Forelimb muscle (tissue), 1 donor: ENCODE measurements around the gene IQSEC3. TPM values are rescaled to one million over a fixed set of nuclear protein-coding genes. Genes with fewer than 3 reads are reported as not detected.
"Not testable (repeated sequence)": the region's sequence is repeated elsewhere in the genome, so short reads cannot be mapped to it uniquely, and the experiment has no call there.

Experiments
- DNase-seq: peaks from one replicate; pipeline ENCODE4 v3.0.0-alpha.2; 2013; ENCODE audit warnings: low read depth
- polyA plus RNA-seq: library from polyadenylated mRNA; unstranded; fragments of 120-200 nt; gene quantifications from one replicate; pipeline ENCODE4 v1.2.1, GENCODE V29; 2013; ENCODE audit not compliant: insufficient read length

The IQSEC3 gene
- polyA plus RNA-seq, 1 donor, result 2.9 TPM

GRCh38 chr12:111699-112493 lies 45.3 kb downstream of the IQSEC3 start:
- no peak for DNase-seq

GRCh38 chr12:113347-113746 lies 46.8 kb downstream of the IQSEC3 start:
- DNase-seq, result no peak

DNA sequence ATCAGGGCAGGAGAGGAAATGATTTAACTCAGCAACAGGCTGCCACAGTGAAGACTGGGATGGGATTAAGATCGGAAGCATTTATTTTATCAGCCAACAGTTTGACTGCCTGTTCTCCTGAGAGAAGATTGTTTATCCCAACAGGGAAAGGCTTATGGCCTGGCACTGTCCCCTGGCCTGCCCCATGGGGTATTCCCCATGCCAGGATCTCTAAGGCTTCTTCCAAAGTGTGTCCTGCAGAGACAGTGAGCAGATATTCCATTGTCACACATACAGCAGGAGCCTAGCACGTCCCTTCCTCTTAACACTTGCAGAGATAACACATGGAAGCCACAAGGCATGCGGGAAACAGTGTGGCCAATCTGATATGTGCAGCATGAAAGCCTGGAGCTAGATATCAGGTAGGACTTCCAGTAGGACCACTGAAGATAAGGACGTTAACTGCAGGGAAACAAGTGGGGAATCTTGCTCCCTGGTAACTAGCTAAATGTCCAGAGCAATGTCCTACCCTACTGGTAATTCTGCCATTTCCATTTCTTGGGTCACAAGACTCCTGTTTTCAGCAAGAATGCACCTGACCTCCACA lies 48.2 kb downstream of the IQSEC3 start:
- no peak for DNase-seq

- DNase-seq, result no peak
Measured at GRCh38 chr12:115518-115917, 49.0 kb downstream of the IQSEC3 start.

DNA sequence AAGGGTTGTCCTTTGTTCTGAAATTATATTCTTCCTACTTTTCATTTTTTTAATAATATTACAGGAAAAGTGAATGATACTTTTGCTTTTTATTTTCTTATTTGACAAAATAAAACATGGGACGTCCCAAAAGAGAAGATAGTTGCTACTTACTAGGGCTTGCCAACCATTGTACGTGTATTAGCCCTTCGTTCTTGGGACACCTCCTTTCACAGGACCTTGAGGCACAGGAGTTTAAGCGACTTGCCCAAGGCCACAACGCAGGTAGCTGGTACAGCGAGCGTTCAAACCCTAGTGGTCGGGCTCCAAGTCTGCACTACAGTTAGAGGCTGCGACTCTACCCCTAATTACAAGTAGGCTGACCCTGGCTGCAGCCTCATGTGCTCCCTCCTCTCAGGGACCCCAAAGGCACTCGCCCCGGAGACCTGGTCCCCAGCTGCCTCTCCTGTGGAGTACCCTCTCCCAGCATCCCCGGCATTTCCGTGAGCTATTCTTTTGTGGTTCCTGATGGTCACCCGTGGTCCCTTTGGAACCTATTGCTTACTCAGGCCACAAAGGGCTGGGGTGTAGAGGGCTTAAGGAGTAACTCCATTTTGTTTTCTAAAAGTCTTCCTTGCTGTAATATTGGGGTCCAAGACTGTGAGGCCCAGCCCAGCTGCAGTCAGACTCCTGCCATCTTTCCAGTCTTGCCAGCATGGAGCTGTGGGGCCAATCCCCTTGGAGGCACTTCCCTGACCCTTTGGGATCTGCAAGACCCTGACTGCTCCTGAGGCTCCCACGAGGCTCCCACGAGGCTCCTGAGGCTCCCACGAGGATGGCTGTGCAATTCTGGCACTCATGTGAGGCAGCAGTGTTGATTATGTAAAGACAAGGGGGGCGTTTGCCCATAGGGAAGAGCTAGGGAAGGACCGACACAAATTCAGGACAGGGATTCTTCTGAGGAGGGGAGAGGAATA lies 49.7 kb downstream of the IQSEC3 start:
- no peak for DNase-seq

DNA sequence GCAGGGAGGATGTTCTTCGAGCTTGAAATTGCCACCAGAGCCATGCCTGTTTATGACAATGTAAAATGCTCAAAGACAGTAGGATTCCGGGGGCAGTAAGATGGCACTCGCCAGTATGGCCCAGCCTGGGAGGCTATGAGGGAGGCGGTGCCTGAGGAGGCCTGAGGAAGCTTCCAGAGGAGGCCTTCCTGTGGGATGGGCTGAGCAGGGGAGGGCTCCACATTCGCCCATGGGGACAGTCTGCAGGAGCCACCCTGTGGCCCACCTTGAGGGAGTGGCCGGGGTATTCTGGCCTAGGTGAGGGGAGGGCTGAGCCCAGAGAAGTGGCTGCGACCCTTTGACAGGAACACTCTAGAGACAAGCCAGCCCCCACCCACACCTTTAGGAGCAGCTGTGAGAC lies 50.7 kb downstream of the IQSEC3 start:
- DNase-seq, result no peak

DNA sequence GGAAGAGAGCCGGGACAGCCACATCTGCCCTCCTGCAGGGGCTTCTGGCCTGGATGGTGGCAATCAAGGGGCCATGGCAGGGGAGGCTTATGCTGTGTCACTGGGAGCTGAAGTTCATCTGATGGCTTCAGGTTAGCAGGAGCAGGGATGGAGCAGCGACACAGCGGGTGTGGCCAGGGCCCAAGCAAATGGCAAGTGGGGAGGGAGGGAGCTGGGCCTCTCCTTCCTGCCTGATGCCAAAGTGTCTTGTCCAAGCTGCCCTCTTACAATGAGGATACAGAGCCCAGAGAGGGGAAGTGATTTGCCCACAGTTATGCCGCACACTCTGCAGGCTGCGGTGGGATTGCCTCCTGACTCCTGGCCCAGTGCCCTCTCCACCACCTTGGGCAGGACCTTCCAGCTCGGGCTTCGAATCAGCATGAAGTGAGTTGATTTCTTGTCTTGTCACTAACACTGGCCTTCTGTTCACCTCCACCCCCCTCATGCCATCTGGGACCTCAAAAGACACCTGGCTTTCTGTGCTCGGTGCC lies 51.3 kb downstream of the IQSEC3 start:
- DNase-seq, result no peak

GRCh38 chr12:118591-118990 lies 52.0 kb downstream of the IQSEC3 start:
- no peak for DNase-seq

DNA sequence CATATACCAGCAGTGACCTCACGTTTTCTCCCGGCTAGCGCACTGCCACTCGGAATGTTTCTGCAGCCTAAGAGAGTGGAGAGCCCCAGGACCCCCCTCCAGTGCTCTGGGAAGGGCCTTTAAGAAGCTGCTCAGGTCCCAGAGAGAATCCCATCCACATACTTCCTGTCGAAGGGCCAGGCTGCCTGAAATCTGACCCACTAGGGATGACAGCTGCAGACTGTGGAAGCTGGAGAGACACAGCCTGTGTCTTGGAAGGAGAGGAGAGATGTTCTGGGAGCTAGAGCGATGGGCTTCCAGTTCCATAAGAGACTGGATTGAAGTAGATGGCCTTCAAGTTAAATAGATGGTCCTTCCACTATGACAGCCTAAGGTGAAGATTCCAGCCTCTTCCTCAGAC lies 54.4 kb downstream of the IQSEC3 start:
- no peak for DNase-seq

- DNase-seq, result no peak
Measured at GRCh38 chr12:121647-122046, 55.1 kb downstream of the IQSEC3 start.

DNA sequence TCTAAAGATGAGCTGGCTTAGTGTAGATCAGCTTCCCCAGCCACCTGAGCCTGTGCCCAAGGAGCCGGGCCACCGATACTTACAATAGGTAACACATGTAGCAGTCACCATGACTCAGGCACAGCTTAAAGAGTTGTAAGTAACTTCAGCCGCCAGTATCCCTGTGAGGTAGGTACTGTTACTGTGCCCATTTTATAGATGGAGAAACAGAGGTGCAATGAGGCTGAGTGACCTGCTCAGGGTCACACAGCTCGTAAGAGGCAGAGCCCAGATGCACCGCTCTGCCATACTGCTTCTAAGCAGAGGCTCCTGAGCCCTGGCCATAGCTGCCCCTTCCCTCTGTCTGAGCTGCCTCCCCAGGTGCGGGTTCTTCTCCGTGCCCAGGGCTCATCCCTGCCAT lies 58.5 kb downstream of the IQSEC3 start:
- no peak for DNase-seq

DNA sequence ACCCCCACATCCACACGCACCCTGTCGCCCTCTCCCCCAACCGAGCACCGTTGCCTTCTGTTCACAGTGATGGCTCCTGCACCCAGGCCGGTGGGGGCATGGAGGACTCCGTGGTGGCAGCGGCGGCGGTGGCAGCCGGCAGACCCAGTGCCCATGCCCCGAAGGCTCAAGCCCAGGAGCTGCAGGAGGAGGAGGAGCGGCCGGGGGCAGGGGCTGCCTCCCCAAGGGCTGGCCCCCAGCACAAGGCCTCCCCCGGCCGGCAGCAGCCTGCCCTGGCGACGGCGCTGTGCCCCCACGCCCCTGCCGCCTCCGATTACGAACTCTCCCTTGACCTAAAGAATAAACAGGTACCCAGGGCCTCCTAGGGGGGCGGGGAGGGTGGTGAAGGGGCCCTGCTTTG lies 59.0 kb downstream of the IQSEC3 start:
- DNase-seq, result no peak

DNA sequence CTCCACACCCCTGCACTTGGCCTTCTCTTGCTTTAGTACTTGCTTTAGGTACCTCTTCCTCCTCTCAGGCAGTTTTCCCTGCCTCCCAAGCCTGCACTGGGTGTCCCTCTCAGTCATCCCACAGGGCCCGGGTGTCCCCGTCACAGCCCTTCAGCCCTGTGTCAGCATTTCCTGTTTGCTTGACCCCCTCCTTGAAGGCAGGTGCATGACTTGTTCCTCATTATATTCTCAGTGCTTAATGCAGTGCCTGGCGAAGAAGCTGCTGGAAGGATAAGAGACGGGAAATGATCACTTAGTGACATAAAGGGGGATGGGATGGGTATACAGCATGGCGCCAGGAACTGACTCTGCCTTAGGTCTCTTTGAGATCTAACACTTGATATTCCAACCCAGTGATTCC lies 61.5 kb downstream of the IQSEC3 start:
- DNase-seq, result no peak

- no peak for DNase-seq
Measured at GRCh38 chr12:129001-129400, 62.4 kb downstream of the IQSEC3 start.

GRCh38 chr12:130519-130918 lies 64.0 kb downstream of the IQSEC3 start:
- DNase-seq, result no peak

DNA sequence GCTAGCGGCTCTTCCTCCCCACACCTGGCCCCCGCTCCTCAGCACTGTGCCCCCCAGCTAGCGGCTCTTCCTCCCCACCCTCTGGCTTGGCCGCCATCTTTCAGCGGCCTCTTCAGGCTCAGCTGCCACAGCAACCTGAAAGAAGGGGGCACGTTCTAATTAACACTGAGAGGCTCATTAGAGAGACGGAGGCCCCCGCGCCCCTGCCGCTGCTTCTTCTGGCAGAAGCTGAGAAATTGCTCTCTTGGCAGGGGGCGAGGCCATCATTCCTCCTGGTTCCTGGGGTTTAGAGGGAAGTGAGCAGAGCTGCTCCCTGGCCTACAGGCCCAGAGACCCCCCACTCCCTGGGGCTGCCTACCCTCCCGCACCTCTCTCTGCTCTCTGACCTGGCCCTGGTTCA lies 64.4 kb downstream of the IQSEC3 start:
- DNase-seq, result no peak

GRCh38 chr12:131732-132495 lies 65.3 kb downstream of the IQSEC3 start:
- DNase-seq, result no peak

DNA sequence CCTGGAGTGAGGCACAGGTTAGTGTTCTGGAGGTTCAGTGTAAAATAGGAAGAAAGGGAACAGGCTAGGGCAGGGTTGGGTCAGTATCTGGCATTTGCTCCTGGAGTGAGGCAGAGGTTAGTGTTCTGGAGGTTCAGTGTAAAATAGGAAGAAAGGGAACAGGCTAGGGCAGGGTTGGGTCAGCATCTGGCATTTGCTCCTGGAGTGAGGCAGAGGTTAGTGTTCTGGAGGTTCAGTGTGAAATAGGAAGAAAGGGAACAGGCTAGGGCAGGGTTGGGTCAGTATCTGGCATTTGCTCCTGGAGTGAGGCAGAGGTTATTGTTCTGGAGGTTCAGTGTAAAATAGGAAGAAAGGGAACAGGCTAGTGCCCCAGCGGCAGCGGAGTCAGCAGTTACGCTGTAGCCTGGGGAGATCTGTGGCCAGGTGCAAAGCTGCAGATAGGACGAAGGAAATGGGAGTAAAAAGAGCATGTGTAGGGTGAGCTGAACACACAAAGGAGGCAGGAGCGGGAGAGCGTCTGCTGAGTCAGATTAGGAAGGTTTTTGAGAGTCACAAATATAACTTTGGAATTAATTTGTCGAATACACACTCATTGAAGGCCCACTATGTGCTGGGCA lies 67.2 kb downstream of the IQSEC3 start:
- not testable (repeated sequence) for DNase-seq

- no peak for DNase-seq
Measured at GRCh38 chr12:135138-135537, 68.6 kb downstream of the IQSEC3 start.

DNA sequence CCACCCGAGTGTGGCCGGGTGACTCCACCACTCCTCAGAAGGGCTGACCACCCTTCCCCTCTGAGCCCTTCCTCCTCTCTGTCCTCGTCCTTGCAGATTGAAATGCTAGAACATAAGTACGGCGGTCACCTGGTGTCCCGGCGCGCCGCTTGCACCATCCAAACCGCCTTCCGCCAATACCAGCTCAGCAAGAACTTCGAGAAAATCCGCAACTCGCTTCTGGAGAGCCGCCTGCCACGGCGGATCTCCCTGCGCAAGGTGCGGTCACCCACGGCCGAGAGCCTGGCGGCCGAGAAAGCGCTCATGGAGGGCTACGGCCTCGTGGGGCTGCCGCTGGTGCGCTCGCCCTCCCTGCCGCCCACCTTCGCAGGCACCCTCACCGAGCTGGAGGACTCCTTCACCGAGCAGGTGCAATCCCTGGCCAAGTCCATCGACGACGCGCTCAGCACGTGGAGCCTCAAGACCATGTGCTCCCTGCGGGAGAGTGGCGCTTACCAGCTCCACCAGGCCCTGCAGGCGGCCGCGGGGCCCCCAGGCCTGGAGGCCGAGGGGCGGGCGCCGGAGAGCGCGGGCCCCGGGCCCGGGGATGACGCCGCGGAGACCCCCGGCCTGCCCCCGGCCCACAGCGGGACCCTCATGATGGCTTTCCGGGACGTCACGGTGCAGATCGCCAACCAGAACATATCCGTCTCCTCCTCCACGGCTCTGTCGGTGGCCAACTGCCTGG lies 71.8 kb downstream of the IQSEC3 start:
- DNase-seq, result no peak
